NCI-H2227 treated with DMSO at 0.1 percent for 48 hours (cell line): ENCODE results near the gene RGS7.
"Not testable (repeated sequence)": the region's sequence is repeated elsewhere in the genome, so short reads cannot be mapped to it uniquely, and the experiment has no call there.

Experiments
- DNase-seq: peaks from one replicate; lab custom pipeline; 2025; lab: John Stamatoyannopoulos, UW

Gene RGS7

GRCh38 chr1:241208910-241209379 is 148.1 kb downstream of the RGS7 start:
- DNase-seq, result no peak

- DNase-seq, result no peak
Observed at GRCh38 chr1:241203817-241204216, 153.2 kb downstream of the RGS7 start.

- DNase-seq, result no peak
Observed at GRCh38 chr1:241202401-241202800, 154.6 kb downstream of the RGS7 start.

- DNase-seq, result no peak
Observed at GRCh38 chr1:241186716-241187115, 170.3 kb downstream of the RGS7 start.

DNA sequence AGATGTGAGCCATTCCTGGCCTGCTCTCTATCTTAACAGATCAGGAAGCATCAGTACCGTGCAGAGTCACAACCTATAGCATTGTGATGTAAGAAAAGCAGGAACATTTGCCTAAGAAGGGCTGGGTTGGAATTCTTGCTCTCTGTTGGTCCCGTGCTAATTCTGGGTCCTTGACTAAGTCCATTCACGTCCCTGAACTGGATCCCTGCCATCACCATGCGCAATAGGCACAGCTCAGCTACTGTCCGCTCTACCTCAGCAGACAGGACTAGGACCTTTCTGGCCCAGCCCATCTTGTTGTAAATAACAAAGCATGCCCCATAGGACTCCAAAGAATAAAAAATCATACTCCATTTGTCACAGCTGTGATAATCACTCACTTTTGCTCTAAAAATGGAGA is 175.0 kb downstream of the RGS7 start:
- DNase-seq, result no peak

GRCh38 chr1:241181471-241181870 is 175.5 kb downstream of the RGS7 start:
- no peak for DNase-seq

DNA sequence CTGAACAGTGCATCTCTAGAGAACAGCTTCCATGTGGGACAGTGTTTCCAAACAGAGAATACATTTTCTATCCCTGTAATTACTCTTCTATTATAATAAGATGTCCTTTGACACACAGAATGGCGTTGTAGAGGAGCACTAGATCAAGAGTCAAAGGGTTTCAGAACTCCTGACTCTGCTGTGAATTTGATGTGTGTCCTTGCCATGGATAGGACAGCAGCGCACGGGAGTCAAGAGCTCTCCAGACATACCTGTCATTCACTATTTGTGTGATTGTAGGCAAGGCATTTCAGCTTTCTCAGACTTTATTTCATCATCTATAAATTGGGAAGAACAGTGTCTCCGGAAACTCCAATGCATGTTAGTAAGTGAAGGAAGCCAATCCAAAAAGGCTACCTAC is 176.4 kb downstream of the RGS7 start:
- DNase-seq, result no peak

GRCh38 chr1:241177660-241178059 is 179.3 kb downstream of the RGS7 start:
- no peak for DNase-seq

- no peak for DNase-seq
Observed at GRCh38 chr1:241172486-241172885, 184.5 kb downstream of the RGS7 start.

DNA sequence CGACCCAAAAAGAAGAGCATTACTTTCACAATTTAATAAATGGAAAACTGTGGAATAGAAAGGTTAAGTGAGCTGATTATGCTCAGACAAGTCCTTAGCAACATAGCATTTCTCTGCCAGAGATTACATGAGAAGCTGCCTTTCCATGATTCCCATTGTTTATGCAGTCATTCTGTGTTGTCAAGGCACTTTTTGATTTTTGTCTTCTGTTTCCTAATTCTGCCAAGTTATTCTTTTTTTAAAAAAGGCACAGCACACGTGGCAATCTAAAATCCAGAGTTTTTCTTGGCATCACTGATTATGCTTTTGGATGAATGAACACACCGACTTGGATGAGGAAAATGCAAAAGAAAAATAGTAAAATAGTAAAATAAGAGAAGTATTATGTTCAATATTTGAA is 185.0 kb downstream of the RGS7 start:
- no peak for DNase-seq

- no peak for DNase-seq
Observed at GRCh38 chr1:241167121-241167630, 189.8 kb downstream of the RGS7 start.

GRCh38 chr1:241166625-241167024 is 190.4 kb downstream of the RGS7 start:
- no peak for DNase-seq

DNA sequence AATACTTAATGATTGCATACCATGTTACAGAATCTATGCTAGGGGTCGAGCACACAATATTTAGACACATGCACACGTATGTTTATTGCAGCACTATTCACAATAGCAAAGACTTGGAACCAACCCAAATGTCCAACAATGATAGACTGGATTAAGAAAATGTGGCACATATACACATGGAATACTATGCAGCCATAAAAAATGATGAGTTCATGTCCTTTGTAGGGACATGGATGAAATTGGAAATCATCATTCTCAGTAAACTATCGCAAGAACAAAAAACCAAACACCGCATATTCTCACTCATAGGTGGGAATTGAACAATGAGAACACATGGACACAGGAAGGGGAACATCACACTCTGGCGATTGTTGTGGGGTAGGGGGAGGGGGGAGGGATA is 191.7 kb downstream of the RGS7 start:
- DNase-seq, result not testable (repeated sequence)

DNA sequence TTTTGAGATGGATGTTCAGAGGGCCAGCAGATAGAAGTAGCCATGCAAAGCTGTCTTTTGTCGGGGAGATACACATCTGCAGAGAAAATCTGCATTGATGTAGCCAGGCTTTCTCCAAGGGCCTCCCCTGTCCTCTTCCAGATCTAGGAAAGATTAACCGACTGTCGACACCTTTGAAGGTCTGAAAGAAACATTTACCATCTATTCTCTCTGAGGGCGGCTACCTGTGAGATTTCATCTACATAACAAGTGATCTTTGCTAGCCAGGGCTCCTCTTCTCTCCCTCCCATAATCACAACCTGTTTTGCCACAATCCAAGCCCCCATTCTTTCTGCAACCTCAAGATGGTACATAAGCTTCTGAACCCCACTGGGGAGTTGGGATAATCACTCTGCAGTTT is 193.6 kb downstream of the RGS7 start:
- no peak for DNase-seq

DNA sequence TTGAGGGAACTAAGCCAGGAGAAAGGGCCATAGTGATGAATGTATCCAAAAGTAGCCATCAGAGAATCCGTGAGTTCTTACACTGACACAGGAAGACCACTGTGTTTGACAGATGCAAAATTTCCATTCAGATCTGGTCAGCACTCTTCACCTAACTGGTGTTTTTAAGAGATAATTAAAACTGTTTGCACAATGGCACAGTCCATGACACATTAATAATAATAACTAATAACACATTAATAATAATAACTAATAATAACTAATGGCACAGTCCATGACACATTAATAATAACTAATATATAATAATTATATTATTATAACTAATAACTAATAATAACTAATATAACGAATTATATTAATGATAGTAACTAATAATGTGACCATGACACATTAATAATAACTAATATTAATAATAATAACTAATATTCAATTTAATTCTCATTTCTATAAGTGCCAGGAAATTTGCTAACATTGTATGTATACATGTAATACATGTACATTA is 195.8 kb downstream of the RGS7 start:
- DNase-seq, result no peak

DNA sequence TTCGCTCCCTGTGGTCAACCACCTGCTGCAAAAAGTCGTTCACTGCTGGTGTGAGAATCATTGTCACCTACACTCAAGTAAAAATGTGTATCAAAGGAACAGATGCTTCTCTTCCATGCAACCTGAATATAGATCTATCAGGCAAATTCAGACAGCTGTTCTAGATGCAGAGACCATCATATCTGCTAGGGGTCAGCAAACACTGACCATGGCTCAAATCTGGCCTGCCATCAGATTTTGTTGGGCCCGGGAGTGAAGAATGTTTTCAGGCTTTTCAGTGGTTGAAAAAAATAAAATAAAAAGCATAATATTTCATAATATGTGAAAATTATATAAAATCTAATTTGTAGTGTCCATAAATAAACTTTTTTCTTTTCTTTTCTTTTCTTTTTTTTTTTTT is 199.6 kb downstream of the RGS7 start:
- DNase-seq, result no peak

DNA sequence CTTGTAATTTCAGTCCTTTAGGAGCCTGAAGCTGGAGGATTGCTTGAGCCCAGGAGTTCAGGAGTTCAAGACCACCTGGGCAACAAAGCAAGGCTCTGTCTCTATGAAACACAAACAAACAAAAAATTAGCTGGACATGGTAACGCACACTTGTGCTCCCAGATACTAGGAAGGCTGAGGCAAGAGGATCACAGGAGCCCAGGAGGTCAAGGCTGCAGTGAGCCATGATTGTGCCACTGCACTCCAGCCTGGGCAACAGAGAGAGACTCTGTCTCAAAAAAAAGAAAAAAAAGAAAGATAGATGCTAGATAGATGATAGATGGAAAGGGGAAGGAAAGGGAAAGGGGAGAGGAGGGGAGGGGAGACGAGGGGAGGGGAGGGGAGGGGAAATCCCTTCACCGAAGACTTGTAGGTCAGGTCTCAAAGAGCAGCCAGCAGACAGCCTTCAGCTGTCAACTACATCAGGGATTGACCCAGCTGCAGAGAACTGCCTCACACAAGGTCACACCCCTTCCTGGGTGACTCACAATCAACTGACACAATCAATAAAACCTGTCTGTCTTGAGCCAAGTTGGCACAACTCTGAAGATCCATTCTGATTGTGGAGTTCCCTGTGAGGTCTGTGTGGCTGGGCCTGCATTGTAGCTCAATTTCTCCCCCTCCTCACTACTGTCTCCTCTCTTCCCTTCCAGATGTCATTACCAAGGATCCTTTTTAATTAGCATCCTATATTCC is 200.6 kb downstream of the RGS7 start:
- no peak for DNase-seq

DNA sequence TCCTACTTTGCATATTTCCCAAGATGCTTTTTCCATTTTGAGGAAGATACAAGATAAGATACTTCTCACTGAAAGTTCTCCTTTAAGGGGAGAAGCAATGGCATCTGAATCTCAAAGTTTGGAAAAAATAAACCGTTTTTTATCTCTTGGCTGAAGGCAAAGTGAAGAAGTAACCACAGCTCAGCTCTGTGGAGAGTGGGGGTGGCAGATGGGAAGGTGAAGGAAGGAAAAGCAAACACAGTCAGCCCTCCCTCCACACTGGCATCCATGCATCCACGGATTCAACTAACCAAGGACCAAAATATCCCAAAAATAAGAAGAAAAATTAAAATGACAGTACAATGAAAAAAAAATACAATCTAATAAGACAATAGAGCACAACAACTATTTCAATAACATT is 211.1 kb downstream of the RGS7 start:
- no peak for DNase-seq

- DNase-seq, result no peak
Observed at GRCh38 chr1:241143765-241144442, 213.1 kb downstream of the RGS7 start.

DNA sequence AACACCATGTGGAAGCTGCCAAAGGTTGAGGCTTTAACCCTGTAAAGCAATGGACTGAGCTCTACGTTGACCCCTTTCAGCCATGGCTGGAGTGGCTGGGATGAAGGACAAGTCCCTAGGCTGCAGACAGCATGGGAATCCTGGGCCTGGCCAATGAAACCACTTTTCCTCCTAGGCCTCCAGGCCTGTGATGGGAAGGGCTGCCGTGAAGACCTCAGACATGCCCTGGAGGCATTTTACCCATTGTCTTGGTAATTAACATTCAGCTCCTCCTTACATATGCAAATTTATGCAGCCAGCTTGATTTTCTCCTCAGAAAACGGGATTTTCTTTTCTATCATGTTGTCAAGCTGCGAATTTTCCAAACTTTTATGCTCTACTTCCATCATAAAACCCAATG is 214.5 kb downstream of the RGS7 start:
- DNase-seq, result no peak

DNA sequence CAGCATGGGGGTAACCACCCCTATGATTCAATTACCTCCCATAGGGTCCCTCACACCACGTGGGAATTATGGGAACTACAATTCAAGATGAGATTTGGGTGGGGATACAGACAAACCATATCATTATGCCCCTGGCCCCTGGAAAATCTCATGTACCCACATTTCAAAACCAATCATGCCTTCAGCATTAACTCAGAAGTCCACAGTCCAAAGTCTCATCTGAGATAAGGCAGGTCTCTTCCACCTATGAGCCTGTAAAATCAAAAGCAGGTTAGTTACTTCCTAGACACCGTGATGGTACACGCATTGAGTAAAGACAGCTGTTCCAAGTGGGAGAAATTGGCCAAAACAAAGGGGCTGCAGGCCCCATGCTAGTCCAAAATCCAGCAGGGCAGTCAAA is 215.4 kb downstream of the RGS7 start:
- DNase-seq, result not testable (repeated sequence)

GRCh38 chr1:241140670-241141069 is 216.3 kb downstream of the RGS7 start:
- no peak for DNase-seq

- DNase-seq, result no peak
Observed at GRCh38 chr1:241139047-241139446, 218.0 kb downstream of the RGS7 start.
